K562 (cell line): ENCODE data around the gene GUCA1A. TPM values are rescaled to one million over a fixed set of nuclear protein-coding genes. Genes with fewer than 3 reads are reported as not detected.

ENCODE experiments used
- ATAC-seq: fragments of 200-7000 bp; cut with Tn5 transposase; 3 replicates; pipeline ENCODE4 v1.9.1; 2020; ENCODE audit warnings: moderate library complexity
- BruUV-seq: library from RNA; stranded (reverse); fragments of 400-500 nt; replicated peaks from 2 replicates; lab custom pipeline; 2021; lab: Mats Ljungman, UMichigan
- CTCF ChIA-PET: fragments of 300-600 bp; formaldehyde crosslinking; extraction: SDS; loops from one replicate; lab custom pipeline; 2021; ENCODE audit warnings: low intra/inter-chr PET ratio; lab: Yijun Ruan, JAX
- POLR2A ChIA-PET: fragments of 300-600, 350-650 bp; sonication (Branson Sonifier 250); formaldehyde crosslinking; extraction: SDS; loops from one replicate; lab custom pipeline; 2021; ENCODE audit warnings: antibody characterized with exemption, inconsistent platforms; lab: Yijun Ruan, JAX
- DNase-seq, 4 experiments: peaks; one replicate each; pipeline versions ENCODE4 v3.0.0 to v3.0.0-alpha.2; 2011 to 2018; ENCODE audit warnings: low spot score in 3 of 4, mixed read lengths in 3 of 4; ENCODE audit errors: extremely low read depth in 1 of 4
- FAIRE-seq: peaks from 2 replicates; lab custom pipeline; 2011; peaks lifted over from hg19 to GRCh38; lab: Jason Lieb, UNC
- H2AFZ ChIP-seq: 2 replicates; pipeline ENCODE4 v1.6.0; 2011; ENCODE audit warnings: low read depth, low read length, control low read depth, inconsistent platforms
- H3K27ac ChIP-seq: fragments of 200-600 bp; 3 replicates; pipeline ENCODE4 v1.8.0; 2011; ENCODE audit warnings: low read depth, mild to moderate bottlenecking, control low read depth, inconsistent platforms, low read length, moderate library complexity, mixed read lengths; ENCODE audit errors: extremely low read depth
- H3K27me3 ChIP-seq, 2 experiments: fragments of 300-600 bp in 1 of 2; 2 replicates in 1 of 2; 3 replicates in 1 of 2; pipeline versions ENCODE4 v1.6.0 to v1.8.0; 2011; ENCODE audit warnings: inconsistent platforms in 2 of 2, low read length in 2 of 2, mild to moderate bottlenecking in 1 of 2, mixed read lengths in 1 of 2, moderate library complexity in 1 of 2; ENCODE audit not compliant: control insufficient read depth in 2 of 2, insufficient read depth in 2 of 2
- H3K36me3 ChIP-seq: fragments of 300-600 bp; 3 replicates; pipeline ENCODE4 v1.8.0; 2011; ENCODE audit warnings: mild to moderate bottlenecking, low read length, inconsistent platforms; ENCODE audit not compliant: control insufficient read depth, insufficient read depth
- H3K4me1 ChIP-seq, 2 experiments: fragments of 200-600 bp in 1 of 2; replicated peaks in 1 of 2; 2 replicates in 1 of 2; 3 replicates in 1 of 2; pipeline versions ENCODE4 v1.5.1 to v1.8.0; 2011; ENCODE audit warnings: inconsistent platforms in 2 of 2, low read length in 2 of 2, mild to moderate bottlenecking in 1 of 2, mixed read lengths in 1 of 2, moderate library complexity in 1 of 2; ENCODE audit not compliant: control insufficient read depth in 2 of 2, insufficient read depth in 2 of 2
- H3K4me2 ChIP-seq: 2 replicates; pipeline ENCODE4 v1.6.1; 2011; ENCODE audit warnings: low read length, control low read depth, inconsistent platforms, mixed read lengths; ENCODE audit not compliant: insufficient read depth
- H3K4me3 ChIP-seq: fragments of 200-600 bp; sonication (generic), shearing (Covaris generic); 2 replicates; pipeline ENCODE4 v1.5.1; 2016; ENCODE audit warnings: control low read depth, inconsistent platforms
- H3K79me2 ChIP-seq: fragments of 200-600 bp; 3 replicates; pipeline ENCODE4 v1.8.0; 2011; ENCODE audit warnings: low read length, inconsistent platforms; ENCODE audit not compliant: control insufficient read depth, insufficient read depth
- H3K9ac ChIP-seq, 2 experiments: 2 replicates each; pipeline versions ENCODE4 v1.6.0 to v1.6.1; 2011; ENCODE audit warnings: low read depth in 2 of 2, low read length in 2 of 2, control low read depth in 1 of 2, inconsistent platforms in 1 of 2, mild to moderate bottlenecking in 1 of 2, mixed read lengths in 1 of 2; ENCODE audit not compliant: insufficient read depth in 1 of 2
- H3K9me1 ChIP-seq: one replicate; pipeline ENCODE4 v1.6.0; 2011; ENCODE audit warnings: inconsistent platforms, mild to moderate bottlenecking, low read length, moderate library complexity; ENCODE audit not compliant: control insufficient read depth, insufficient read depth
- H3K9me3 ChIP-seq: replicated peaks from 2 replicates; pipeline ENCODE4 v1.5.1; 2011; ENCODE audit warnings: low read depth, low read length, inconsistent platforms; ENCODE audit not compliant: control insufficient read depth, insufficient read depth
- H4K20me1 ChIP-seq: replicated peaks from 2 replicates; pipeline ENCODE4 v1.6.1; 2011; ENCODE audit warnings: low read length, inconsistent platforms, mixed read lengths; ENCODE audit not compliant: control insufficient read depth, insufficient read depth
- ARID1B ChIP-seq: fragments of 450-650 bp; IDR thresholded peaks from 2 replicates; pipeline ENCODE4 v1.6.1; 2016; ENCODE audit warnings: antibody characterized with exemption, mild to moderate bottlenecking, inconsistent platforms
- FOSL1 ChIP-seq: fragments of 200-800 bp; sonication (Bioruptor generic); conservative IDR thresholded peaks from 2 replicates; pipeline ENCODE4 v1.6.1; 2016; ENCODE audit warnings: missing genetic modification characterization, missing compliant biosample characterization
- GABPB2 ChIP-seq: fragments of 250-450 bp; sonication (Bioruptor Pico); conservative IDR thresholded peaks from 2 replicates; pipeline ENCODE4 v1.5.1; 2021; ENCODE audit warnings: mild to moderate bottlenecking
- NCOA2 ChIP-seq, 2 experiments: fragments of 450-650 bp; IDR thresholded peaks; 2 replicates each; pipeline ENCODE4 v1.6.1; 2018; ENCODE audit warnings: mild to moderate bottlenecking in 2 of 2, moderate library complexity in 1 of 2; ENCODE audit not compliant: partially characterized antibody in 2 of 2
- NFATC3 ChIP-seq: fragments of 450-650 bp; IDR thresholded peaks from 2 replicates; pipeline ENCODE4 v1.6.1; 2017; ENCODE audit warnings: mild to moderate bottlenecking
- SAFB ChIP-seq: fragments of 200-400 bp; formaldehyde crosslinking; IDR thresholded peaks from 2 replicates; pipeline ENCODE4 v1.6.1; 2017; ENCODE audit warnings: low read depth, low read length, borderline replicate concordance
- SMARCA4 ChIP-seq: fragments of 450-650 bp; IDR thresholded peaks from 2 replicates; pipeline ENCODE4 v1.6.1; 2016
- SMARCB1 ChIP-seq: IDR thresholded peaks from 2 replicates; pipeline ENCODE4 v1.6.1; 2011; ENCODE audit warnings: improper control_type of control experiment, low read depth; ENCODE audit not compliant: insufficient read length
- XRCC4 ChIP-seq: IDR thresholded peaks from one replicate; pipeline ENCODE4 v1.6.1; 2011; ENCODE audit not compliant: insufficient read depth, insufficient read length; ENCODE audit errors: extremely low read depth
- ZNF24 ChIP-seq: fragments of 450-650 bp; IDR thresholded peaks from 2 replicates; pipeline ENCODE4 v1.6.1; 2016
- ZNF384 ChIP-seq: IDR thresholded peaks from 2 replicates; pipeline ENCODE4 v1.6.1; 2012; ENCODE audit warnings: low read depth, low read length, improper control_type of control experiment
- WGBS: fragments of 100-300 bp; shearing (Covaris generic); methylation state at CpG from one replicate; pipeline ENCODE4 v1.1.6; 2016; ENCODE audit warnings: low coverage, mixed read lengths; ENCODE audit not compliant: insufficient coverage; ENCODE audit errors: missing lambda C conversion rate; 5-methylcytosine and 5-hydroxymethylcytosine counted together
- in situ Hi-C: fragments of 300-500 bp; cut with MboI; formaldehyde crosslinking; loops from 4 replicates; pipeline ENCODE4 v1.15.0; 2018; ENCODE audit warnings: inconsistent platforms, mixed read lengths
- intact Hi-C: fragments of 100-400 bp; cut with micrococcal nuclease; formaldehyde crosslinking; loops from 2 replicates; pipeline ENCODE4 v1.14.2; 2022
- polyA plus RNA-seq, 8 experiments: library from polyadenylated mRNA; depleted of rRNA in 4 of 8; stranded (reverse) in 5 of 8; unstranded in 3 of 8; fragments of >200 nt; fragmentation: Nextera tagmentation in 2 of 8; fragmentation: Illumina TruSeq in 1 of 8; extraction: Ambion mirVana in 2 of 8; extraction: Trizol in 1 of 8; gene quantifications; 2 replicates each; pipeline versions ENCODE4 v1.2.1 to v1.2.3, GENCODE V29; 2011 to 2014; ENCODE audit warnings: inconsistent platforms in 1 of 8, missing spikeins in 1 of 8
- total RNA-seq, 7 experiments: library from RNA; depleted of rRNA in 6 of 7; stranded (reverse); fragments of >200 nt in 6 of 7; fragmentation: Illumina TruSeq in 2 of 7; extraction: Trizol in 2 of 7; gene quantifications; 2 replicates each; pipeline versions ENCODE4 v1.2.1 to v1.2.3, GENCODE V29; 2011 to 2021; ENCODE audit warnings: low replicate concordance in 1 of 7
- TF ChIP-seq, protein P1 (sequence below): fragments of 450-650 bp; conservative IDR thresholded peaks from 2 replicates; pipeline ENCODE4 v1.6.1; 2016; ENCODE audit warnings: missing genetic modification characterization, low read depth, mild to moderate bottlenecking, missing compliant biosample characterization, moderate library complexity
- TF ChIP-seq, protein P2 (sequence below): fragments of 450-650 bp; formaldehyde crosslinking; IDR thresholded peaks from 2 replicates; pipeline ENCODE4 v1.4.0; 2020; ENCODE audit warnings: mild to moderate bottlenecking
- TF ChIP-seq, protein P3 (sequence below): fragments of 450-650 bp; IDR thresholded peaks from 2 replicates; pipeline ENCODE4 v1.6.1; 2016; ENCODE audit warnings: low read depth

The GUCA1A gene
- total and polyA plus RNA-seq, 9 of the 15 experiments (the other 6 are each of a cell fraction or from before 2014, with no cell fraction given) = not detected

DNA sequence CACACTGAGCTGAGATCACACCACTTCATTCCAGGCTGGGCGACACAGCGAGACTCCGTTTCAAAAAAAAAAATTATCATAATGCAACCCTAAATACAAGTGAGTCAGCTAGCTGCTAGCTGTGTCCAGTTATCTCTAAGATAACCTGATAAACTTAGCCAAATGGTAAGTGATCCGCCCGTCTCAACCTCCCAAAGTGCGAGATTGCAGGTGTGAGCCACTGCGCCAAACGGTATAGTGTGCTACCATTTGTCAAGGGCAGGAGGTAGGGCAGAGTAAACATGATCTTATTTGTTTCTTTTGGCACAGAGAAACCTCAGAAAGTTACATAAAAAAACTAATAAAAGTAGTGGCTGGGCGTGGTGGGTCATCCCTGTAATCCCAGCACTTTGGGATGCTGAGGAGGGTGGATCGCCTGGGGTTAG is 26.0 kb upstream of the GUCA1A start:
- Histone ChIP-seq H3K36me3 (no peaks in the 10 kb centered on the region), H3K9ac (peak overlapping the region in 1 of 2 experiments; percentile 64; a peak in 1 of 4 replicates), H3K79me2 (no peaks in the 10 kb centered on the region), H4K20me1 (no peaks in the 10 kb centered on the region), H3K4me2 (no peak overlapping the region), H2AFZ (no peak overlapping the region), H3K4me1 (peaks cover 4 to 24% of the 10 kb centered on the region in 2 experiments; a peak in 4 of 5 replicates), H3K9me1 (no peaks in the 10 kb centered on the region), H3K27me3 (peaks cover 9 to 27% of the 10 kb centered on the region in 2 experiments; a peak in 4 of 5 replicates), H3K4me3 (no peak overlapping the region), H3K9me3 (no peaks in the 10 kb centered on the region), H3K27ac (no peak overlapping the region)
- FAIRE-seq = peak; percentile 6
- in situ Hi-C loops (no loop called here), intact Hi-C loops (no loop called here)
- ChIA-PET POLR2A (interaction anchor here (1.4 to 2.0 kb wide), 3 partner anchors 9 to 43 kb away, joined by 4 to 7 read pairs (median 5); no protein-coding TSS in a partner anchor), CTCF (no interaction called here)
- BruUV-seq = no TSS peak
- no peak for DNase-seq
- 7% methylated on average over 10 of the region's 10 CpGs for WGBS
- peak; percentile 20; the same call in 2 of the 3 replicates for ATAC-seq
- TF ChIP-seq, protein P1, sequence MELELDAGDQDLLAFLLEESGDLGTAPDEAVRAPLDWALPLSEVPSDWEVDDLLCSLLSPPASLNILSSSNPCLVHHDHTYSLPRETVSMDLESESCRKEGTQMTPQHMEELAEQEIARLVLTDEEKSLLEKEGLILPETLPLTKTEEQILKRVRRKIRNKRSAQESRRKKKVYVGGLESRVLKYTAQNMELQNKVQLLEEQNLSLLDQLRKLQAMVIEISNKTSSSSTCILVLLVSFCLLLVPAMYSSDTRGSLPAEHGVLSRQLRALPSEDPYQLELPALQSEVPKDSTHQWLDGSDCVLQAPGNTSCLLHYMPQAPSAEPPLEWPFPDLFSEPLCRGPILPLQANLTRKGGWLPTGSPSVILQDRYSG (tag) = no peak
- no peak for TF ChIP-seq NCOA2 (IDR thresholded peaks at IDR 0.05; ENCODE audit: partially characterized antibody in 2 of 2)
- TF ChIP-seq NFATC3 = no peak
- no peak for TF ChIP-seq XRCC4
- no peak for TF ChIP-seq SMARCB1
- TF ChIP-seq, protein P2, sequence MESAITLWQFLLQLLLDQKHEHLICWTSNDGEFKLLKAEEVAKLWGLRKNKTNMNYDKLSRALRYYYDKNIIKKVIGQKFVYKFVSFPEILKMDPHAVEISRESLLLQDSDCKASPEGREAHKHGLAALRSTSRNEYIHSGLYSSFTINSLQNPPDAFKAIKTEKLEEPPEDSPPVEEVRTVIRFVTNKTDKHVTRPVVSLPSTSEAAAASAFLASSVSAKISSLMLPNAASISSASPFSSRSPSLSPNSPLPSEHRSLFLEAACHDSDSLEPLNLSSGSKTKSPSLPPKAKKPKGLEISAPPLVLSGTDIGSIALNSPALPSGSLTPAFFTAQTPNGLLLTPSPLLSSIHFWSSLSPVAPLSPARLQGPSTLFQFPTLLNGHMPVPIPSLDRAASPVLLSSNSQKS = no peak
- no peak for TF ChIP-seq GABPB2 (CRISPR knock-in tag)
- peak; percentile 42; the same call in 1 of the 2 replicates for TF ChIP-seq ARID1B
- peak; percentile 32; the same call in 1 of the 2 replicates for TF ChIP-seq ZNF384
- no peak for TF ChIP-seq SAFB
- TF ChIP-seq SMARCA4 = 0 out of 2 replicates have a peak, but pooled peaks have one; percentile 9
- TF ChIP-seq, protein P3, sequence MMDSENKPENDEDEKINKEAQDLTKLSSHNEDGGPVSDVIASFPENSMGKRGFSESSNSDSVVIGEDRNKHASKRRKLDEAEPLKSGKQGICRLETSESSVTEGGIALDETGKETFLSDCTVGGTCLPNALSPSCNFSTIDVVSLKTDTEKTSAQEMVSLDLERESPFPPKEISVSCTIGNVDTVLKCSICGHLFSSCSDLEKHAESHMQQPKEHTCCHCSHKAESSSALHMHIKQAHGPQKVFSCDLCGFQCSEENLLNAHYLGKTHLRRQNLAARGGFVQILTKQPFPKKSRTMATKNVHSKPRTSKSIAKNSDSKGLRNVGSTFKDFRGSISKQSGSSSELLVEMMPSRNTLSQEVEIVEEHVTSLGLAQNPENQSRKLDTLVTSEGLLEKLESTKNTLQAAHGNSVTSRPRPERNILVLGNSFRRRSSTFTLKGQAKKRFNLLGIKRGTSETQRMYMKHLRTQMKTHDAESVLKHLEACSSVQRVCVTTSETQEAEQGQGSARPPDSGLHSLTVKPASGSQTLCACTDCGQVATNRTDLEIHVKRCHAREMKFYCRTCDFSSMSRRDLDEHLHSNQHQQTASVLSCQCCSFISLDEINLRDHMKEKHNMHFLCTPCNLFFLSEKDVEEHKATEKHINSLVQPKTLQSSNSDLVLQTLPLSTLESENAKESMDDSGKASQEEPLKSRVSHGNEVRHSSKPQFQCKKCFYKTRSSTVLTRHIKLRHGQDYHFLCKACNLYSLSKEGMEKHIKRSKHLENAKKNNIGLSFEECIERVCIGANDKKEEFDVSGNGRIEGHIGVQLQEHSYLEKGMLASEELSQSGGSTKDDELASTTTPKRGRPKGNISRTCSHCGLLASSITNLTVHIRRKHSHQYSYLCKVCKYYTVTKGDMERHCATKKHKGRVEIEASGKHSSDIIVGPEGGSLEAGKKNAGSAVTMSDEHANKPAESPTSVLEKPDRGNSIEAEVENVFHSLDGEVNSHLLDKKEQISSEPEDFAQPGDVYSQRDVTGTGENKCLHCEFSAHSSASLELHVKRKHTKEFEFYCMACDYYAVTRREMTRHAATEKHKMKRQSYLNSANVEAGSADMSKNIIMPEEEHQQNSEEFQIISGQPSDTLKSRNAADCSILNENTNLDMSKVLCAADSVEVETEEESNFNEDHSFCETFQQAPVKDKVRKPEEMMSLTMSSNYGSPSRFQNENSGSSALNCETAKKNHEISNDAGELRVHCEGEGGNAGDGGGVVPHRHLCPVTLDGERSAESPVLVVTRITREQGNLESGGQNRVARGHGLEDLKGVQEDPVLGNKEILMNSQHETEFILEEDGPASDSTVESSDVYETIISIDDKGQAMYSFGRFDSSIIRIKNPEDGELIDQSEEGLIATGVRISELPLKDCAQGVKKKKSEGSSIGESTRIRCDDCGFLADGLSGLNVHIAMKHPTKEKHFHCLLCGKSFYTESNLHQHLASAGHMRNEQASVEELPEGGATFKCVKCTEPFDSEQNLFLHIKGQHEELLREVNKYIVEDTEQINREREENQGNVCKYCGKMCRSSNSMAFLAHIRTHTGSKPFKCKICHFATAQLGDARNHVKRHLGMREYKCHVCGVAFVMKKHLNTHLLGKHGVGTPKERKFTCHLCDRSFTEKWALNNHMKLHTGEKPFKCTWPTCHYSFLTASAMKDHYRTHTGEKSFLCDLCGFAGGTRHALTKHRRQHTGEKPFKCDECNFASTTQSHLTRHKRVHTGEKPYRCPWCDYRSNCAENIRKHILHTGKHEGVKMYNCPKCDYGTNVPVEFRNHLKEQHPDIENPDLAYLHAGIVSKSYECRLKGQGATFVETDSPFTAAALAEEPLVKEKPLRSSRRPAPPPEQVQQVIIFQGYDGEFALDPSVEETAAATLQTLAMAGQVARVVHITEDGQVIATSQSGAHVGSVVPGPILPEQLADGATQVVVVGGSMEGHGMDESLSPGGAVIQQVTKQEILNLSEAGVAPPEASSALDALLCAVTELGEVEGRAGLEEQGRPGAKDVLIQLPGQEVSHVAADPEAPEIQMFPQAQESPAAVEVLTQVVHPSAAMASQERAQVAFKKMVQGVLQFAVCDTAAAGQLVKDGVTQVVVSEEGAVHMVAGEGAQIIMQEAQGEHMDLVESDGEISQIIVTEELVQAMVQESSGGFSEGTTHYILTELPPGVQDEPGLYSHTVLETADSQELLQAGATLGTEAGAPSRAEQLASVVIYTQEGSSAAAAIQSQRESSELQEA = no peak
- no peak for TF ChIP-seq ZNF24
- peak; percentile 76 for TF ChIP-seq FOSL1 (tag)
